Natural killer cell treated with Interleukin-12 subunit alpha and Interleukin-12 subunit beta and Interleukin-15 and Interleukin-18, amount 100 ng/mL, for 72 hours (primary cell): ENCODE data around the gene PLEKHA6. TPM values are rescaled to one million over a fixed set of nuclear protein-coding genes. Genes with fewer than 3 reads are reported as not detected.

Source experiments
- ATAC-seq, 2 donors: fragments of 150-1000 bp; cut with Tn5 transposase in 1 of 2; sonication (Bioruptor Pico), chemical (Tn5 transposase) in 1 of 2; 2 replicates each; pipeline ENCODE4 v1.10.0; 2021
- DNase-seq: peaks from one replicate; pipeline ENCODE4 v3.0.0; 2022; ENCODE audit warnings: low spot score
- H3K27ac Mint-ChIP-seq, 2 donors: 1 replicate in 1 of 2; 2 replicates in 1 of 2; pipeline ENCODE4 v1.8.0; 2022; ENCODE audit warnings: mixed read lengths in 2 of 2, mild to moderate bottlenecking in 1 of 2, moderate library complexity in 1 of 2
- H3K27me3 Mint-ChIP-seq, 2 donors: 1 replicate in 1 of 2; 2 replicates in 1 of 2; pipeline ENCODE4 v1.8.0; 2022; ENCODE audit warnings: mixed read lengths in 2 of 2
- H3K36me3 Mint-ChIP-seq: one replicate; pipeline ENCODE4 v1.8.0; 2022; ENCODE audit warnings: mixed read lengths
- H3K4me1 Mint-ChIP-seq, 2 donors: 1 replicate in 1 of 2; 2 replicates in 1 of 2; pipeline ENCODE4 v1.8.0; 2022; ENCODE audit warnings: low read depth in 2 of 2, mixed read lengths in 2 of 2, mild to moderate bottlenecking in 1 of 2
- H3K4me3 Mint-ChIP-seq: one replicate; pipeline ENCODE4 v1.8.0; 2022; ENCODE audit warnings: mixed read lengths
- H3K9me3 Mint-ChIP-seq: 2 replicates; pipeline ENCODE4 v1.8.0; 2022; ENCODE audit warnings: mixed read lengths
- total RNA-seq, 2 donors: library from RNA; stranded (reverse); gene quantifications; one replicate each; pipeline ENCODE4 v1.2.3, GENCODE V29; 2022

The PLEKHA6 gene
- total RNA-seq, 2 donors from 2014 or later = 0.17 to 0.89 TPM

DNA sequence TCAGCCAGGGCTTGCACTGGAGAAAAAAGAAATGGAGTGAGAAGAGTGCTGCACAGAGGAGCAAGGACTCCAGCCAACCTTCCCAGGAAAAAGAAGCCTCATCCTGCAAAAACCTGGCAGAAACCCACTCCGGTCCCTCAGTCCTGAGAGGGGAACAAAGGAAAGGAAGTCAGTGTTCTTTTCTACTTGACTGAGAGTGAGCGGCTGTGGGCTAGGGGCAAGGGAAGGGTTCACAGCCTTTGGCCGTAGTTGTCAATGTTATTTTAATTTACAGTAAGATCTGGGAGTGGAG is 137.0 kb downstream of the PLEKHA6 start:
- ATAC-seq (no peak), DNase-seq (no peak)
- H3K9me3 Mint-ChIP-seq = no peaks in the 10 kb centered on the region
- no peak overlapping the region for H3K27ac Mint-ChIP-seq
- H3K36me3 Mint-ChIP-seq = no peaks in the 10 kb centered on the region
- H3K4me3 Mint-ChIP-seq = no peak overlapping the region
- peaks cover 0 to 4% of the 10 kb centered on the region in 2 donors for H3K4me1 Mint-ChIP-seq
- peaks cover 0 to 2% of the 10 kb centered on the region in 2 donors for H3K27me3 Mint-ChIP-seq

DNA sequence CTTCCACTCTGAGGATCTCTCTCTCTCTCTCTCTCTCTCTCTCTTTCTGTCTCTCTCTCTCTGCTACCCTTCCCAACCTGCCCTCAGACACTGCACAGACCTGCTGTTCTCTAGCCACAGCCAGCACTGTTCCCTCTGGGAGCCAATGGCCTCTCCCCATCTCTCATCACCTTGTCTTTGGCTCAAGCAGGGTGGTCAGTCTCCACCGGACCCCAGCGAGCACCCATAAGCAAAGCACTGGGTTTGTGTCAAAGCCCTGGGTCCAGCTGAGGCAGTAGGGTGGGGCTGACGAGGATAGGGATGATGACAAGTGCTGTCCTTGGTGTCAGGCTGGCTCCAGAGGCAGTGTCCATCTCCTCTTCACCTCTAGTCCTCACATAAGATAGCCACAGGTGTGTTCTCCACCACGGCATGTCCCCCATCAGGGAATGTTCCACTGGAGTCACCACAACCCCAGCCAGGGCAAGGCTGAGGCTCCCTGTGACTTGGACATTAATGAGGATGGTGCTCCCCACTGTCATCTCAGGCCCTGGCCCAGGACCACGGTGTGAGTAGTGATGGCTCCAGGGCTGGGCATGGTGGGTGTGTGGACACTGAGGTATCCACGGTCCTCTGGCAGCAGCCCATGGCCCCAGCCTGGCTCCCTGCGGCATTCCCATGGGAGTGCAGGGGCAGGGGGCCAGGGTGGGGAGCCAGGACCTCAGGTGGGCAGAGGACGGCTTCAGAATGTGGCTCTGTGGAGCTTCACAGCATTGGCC is 137.5 kb downstream of the PLEKHA6 start:
- DNase-seq (no peak), ATAC-seq (no peak)
- Mint-ChIP-seq H3K4me3 (no peak overlapping the region), H3K9me3 (no peaks in the 10 kb centered on the region), H3K27me3 (peaks cover 0 to 2% of the 10 kb centered on the region in 2 donors), H3K27ac (no peak overlapping the region), H3K36me3 (no peaks in the 10 kb centered on the region), H3K4me1 (peaks cover 0 to 4% of the 10 kb centered on the region in 2 donors)

DNA sequence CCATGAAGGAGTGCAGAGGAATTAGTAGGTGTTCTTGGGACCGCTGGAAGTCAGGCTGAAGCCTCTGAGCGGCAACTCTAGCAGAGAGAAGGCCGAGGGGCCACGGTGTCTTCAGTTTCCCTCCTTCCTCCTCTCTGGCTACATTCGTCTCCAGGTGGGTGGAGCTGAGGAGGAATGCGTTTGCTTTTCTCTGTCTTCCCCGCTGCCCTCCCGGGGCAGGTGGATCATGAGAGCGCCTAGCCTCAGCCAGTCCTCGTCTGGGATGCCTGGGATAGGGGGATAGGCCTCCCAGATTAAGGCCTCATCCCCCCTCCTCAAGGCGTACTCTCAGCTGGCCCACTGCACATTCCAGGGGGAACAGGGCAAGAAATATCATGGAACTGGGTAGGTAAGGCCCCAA is 138.5 kb downstream of the PLEKHA6 start:
- H3K27ac Mint-ChIP-seq = no peak overlapping the region
- no peak overlapping the region for H3K4me3 Mint-ChIP-seq
- H3K36me3 Mint-ChIP-seq = no peaks in the 10 kb centered on the region
- H3K9me3 Mint-ChIP-seq = no peaks in the 10 kb centered on the region
- peaks cover 0 to 2% of the 10 kb centered on the region in 2 donors for H3K27me3 Mint-ChIP-seq
- no peak for ATAC-seq
- no peak for DNase-seq
- peaks cover 0 to 4% of the 10 kb centered on the region in 2 donors for H3K4me1 Mint-ChIP-seq

DNA sequence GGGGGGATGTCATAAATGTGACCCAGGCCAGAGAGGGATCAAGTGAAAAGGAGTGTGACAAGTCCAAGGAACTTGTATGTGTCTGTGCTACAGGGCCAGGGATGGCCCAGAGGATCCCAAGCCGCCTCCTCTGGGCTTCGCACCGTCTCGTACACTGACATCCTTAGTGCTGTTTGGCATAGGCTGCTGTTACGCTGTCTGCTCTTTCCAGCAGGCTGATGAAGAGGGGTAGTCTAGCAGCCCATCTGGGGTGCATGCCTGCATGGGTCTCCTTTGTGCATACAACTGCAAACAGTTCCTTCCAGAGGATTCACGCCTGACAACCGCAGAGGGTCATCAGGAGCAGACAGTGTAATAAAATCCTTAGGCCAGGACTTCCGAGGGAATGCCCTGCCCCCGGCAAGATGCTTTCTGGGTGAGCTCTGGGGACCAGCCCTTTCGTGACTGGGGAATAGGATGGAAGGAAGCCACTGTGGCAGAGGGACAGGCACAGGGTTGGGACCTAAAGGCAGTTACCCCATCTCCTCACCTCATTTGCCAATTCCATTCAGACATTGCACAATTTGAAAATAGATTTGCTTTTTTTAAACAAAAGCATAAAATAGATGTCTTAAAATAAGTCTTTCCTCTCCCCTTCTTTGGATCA is 139.6 kb downstream of the PLEKHA6 start:
- Mint-ChIP-seq H3K27me3 (peaks cover 0 to 2% of the 10 kb centered on the region in 2 donors), H3K36me3 (no peaks in the 10 kb centered on the region), H3K9me3 (no peaks in the 10 kb centered on the region), H3K4me3 (no peak overlapping the region), H3K27ac (no peak overlapping the region), H3K4me1 (peaks cover 0 to 4% of the 10 kb centered on the region in 2 donors)
- ATAC-seq (no peak), DNase-seq (no peak)

DNA sequence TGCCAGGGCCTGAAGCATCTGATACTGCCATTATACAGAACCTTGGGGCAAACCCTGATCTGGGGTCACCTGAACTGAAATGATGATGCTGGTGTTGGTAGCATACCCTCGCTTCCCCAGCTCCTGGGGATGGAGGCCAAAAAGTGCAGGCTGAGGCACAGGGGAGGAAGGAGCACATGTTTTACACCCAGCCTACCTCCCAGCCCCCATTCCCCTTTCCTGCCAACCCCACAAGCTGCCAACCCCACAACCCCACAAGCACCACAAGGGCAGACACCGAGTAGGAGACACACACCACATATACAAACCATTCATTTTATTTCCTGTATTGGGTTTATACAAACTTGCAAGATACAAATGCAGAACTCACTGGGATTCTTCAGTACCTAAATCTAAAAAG is 141.2 kb downstream of the PLEKHA6 start:
- H3K36me3 Mint-ChIP-seq = no peaks in the 10 kb centered on the region
- no peak for DNase-seq
- no peak overlapping the region for H3K4me3 Mint-ChIP-seq
- ATAC-seq = no peak
- H3K27me3 Mint-ChIP-seq = peaks cover 0 to 5% of the 10 kb centered on the region in 2 donors
- H3K9me3 Mint-ChIP-seq = no peaks in the 10 kb centered on the region
- no peak overlapping the region for H3K27ac Mint-ChIP-seq
- peaks cover 4 to 11% of the 10 kb centered on the region in 2 donors for H3K4me1 Mint-ChIP-seq

DNA sequence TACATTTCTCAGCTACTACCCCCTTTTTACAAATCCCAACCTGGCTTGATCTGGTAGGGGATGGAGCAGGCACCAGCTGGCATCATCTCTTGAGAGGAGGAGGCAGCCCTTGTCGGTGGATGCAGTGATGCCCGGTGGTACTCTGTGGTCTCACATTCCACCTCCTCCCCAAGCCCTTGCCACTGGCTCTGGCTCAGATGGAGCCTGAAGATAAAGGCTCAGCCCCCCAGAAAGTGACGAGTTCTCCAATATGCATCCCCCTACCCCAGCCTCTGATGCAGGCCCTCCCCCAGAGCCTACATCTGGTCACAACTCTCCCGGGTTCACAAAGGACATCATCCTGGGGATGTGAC is 142.1 kb downstream of the PLEKHA6 start:
- Mint-ChIP-seq H3K27me3 (peaks cover 0 to 5% of the 10 kb centered on the region in 2 donors), H3K36me3 (no peaks in the 10 kb centered on the region), H3K4me1 (peaks cover 4 to 11% of the 10 kb centered on the region in 2 donors), H3K9me3 (no peaks in the 10 kb centered on the region), H3K4me3 (no peak overlapping the region), H3K27ac (no peak overlapping the region)
- DNase-seq = no peak
- ATAC-seq = no peak

DNA sequence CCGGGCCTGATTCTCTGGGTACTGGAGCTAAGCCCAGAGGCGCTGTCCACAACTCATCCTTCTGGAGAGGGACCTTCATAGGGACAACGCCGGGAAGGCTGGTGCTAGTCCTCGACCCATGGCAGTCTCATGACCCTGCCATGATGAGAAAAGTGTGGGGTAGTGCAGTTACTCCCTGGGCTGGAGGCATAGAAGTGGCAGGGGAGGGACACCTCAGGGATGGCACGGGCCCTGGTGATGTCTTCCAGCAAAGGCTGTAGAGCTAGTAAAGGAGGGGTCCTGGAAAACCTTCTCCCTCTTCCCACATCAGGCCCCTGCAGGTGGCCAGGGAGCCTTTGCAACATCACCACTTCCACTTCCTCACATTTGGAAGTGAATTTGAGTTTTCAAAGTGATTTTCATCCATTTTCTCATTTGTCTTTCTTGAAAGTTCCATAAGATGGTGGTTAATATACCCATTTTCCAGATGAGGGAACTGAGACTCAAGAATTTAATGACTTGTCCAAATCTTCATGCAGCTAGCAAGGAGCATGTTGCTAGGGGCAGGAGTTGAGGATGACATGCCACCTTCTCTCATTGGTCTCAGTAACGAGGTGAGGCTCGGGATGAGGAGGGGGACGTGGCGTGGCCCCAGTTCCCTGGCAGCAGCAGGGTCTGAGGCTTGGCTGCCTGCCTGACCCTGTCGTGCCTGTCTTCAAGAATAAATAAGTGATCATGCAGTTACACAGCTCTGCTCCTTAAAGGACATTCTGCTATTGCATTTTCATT is 142.7 kb downstream of the PLEKHA6 start:
- Mint-ChIP-seq H3K27me3 (peaks cover 0 to 5% of the 10 kb centered on the region in 2 donors), H3K27ac (no peak overlapping the region), H3K4me1 (peaks cover 4 to 11% of the 10 kb centered on the region in 2 donors), H3K36me3 (no peaks in the 10 kb centered on the region), H3K9me3 (no peaks in the 10 kb centered on the region), H3K4me3 (no peak overlapping the region)
- ATAC-seq (no peak), DNase-seq (no peak)

DNA sequence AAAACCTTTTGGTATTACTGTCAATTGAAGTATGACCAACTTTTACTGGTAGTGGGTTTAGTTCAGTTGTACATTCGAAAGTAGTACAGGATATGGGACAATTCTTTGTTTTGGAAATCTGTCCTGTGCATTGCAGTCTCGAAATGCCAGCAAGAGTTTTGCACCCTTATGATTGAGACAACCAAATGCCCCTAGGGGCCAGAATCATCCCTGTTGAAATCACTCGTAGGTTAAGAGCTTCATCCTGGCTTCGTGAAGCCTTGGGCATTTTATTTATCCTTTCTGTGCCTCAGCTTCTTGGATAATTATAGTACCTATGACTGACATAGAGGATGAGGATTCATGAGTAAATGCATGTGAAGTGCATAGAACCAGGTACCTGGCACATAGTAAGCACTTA is 143.5 kb downstream of the PLEKHA6 start:
- DNase-seq = no peak
- Mint-ChIP-seq H3K9me3 (no peaks in the 10 kb centered on the region), H3K4me1 (peaks cover 4 to 11% of the 10 kb centered on the region in 2 donors), H3K4me3 (no peak overlapping the region), H3K36me3 (no peaks in the 10 kb centered on the region), H3K27me3 (peaks cover 0 to 5% of the 10 kb centered on the region in 2 donors), H3K27ac (no peak overlapping the region)
- ATAC-seq = no peak

DNA sequence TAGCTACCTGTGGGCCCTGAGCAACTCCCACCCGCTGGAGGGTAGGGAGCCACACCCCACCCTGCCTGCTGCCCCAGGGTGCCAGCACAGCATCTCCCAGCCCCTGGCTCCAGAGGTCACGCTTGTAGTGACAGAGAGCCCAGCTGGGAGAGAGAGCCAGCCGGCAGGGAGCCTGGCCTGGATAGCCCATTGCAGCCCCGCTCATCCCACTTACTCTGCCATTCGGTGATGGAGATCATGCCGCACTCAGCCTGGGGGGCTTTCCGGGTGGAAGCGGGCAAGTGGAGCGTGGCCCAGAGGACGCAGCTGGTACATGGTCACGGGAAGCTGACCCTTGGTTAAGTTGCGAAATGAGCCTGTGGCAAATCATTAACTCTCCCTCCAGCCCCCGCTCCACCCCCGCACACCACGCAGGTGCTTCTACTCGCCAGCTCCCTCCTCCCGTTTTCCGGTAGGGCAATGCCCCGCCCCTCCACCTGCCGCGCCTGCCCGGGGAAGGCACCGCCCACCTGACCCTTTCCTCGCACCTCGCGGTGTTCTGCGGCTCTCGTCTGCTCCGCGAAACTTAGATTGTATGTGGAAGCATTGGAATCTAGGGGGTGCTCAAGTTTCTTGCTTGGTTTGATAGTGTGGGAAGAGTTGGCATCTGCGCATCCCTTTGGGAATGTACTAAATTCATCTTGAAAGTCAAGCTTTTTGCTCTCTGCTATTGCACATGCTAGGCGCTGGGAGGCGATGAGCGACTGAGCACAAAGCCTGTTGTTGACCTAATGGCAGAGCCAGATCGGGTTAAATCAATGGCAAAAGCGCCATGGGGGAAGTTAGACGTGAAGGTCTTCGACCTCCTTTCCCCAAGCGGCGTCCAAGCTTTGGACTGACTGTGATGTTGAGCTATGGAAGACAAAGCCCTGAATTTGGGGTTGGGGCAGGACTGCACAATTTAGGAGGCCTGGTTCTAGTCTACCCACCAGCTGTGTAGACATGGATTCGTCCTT is 145.8 kb downstream of the PLEKHA6 start, which contains the start of gene GOLT1A:
TSS of gene GOLT1A (minus strand) at position 321 of the 995 bp plus-strand sequence. CDS start at position 239, 82 bp downstream.
- peaks cover 4 to 11% of the 10 kb centered on the region in 2 donors for H3K4me1 Mint-ChIP-seq
- no peaks in the 10 kb centered on the region for H3K9me3 Mint-ChIP-seq
- peaks cover 0 to 8% of the 10 kb centered on the region in 2 donors for H3K27me3 Mint-ChIP-seq
- H3K36me3 Mint-ChIP-seq = no peaks in the 10 kb centered on the region
- ATAC-seq (peak in 1 of 2 donors; percentile 25), DNase-seq (no peak)
- H3K27ac Mint-ChIP-seq = no peak within 1 kb of the TSS
- H3K4me3 Mint-ChIP-seq = peak within 1 kb of the TSS; percentile 52

DNA sequence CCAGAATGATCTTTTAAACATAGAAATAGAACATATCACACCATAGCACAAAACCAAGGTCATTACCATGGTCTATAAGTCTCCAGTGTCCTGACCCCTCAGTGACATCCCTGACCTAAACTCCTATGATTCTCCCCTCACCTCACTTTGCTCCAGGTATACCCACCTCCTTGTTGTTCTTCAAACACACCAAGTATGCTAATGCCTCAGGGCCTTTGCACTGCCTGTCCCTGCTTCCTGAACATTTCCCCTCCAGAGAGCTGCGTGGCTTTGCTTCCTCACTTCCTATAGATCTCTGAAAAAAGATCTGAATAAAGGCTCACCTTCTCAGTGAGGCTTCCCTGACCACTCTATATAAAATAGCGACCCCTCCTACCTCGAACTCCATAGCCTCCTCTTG is 147.0 kb downstream of the PLEKHA6 start:
- H3K9me3 Mint-ChIP-seq = no peaks in the 10 kb centered on the region
- DNase-seq (no peak), ATAC-seq (no peak)
- no peaks in the 10 kb centered on the region for H3K36me3 Mint-ChIP-seq
- H3K4me1 Mint-ChIP-seq = peaks cover 4 to 7% of the 10 kb centered on the region in 2 donors
- H3K4me3 Mint-ChIP-seq = no peak overlapping the region
- peaks cover 0 to 7% of the 10 kb centered on the region in 2 donors for H3K27me3 Mint-ChIP-seq
- no peak overlapping the region for H3K27ac Mint-ChIP-seq

DNA sequence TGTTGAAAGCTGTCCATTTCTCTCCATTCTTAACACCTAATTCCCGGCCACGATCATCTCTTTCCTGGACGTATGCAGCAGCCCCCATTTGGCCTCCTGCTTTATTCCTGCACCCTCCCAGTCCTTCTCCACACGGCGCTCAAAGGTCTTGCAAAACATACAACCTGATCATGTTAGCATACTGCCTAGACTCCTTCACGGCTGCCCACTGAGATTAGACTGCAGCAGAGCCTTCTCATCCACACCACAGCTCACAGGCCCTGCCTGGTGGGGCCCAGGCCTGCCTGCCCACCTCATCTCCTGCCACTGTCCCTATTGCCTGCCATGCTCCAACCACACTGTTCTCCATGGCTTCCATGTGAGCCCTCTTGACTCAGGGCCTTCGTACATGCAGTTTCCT is 148.7 kb downstream of the PLEKHA6 start:
- Mint-ChIP-seq H3K27me3 (peaks cover 10 to 15% of the 10 kb centered on the region in 2 donors), H3K27ac (no peak overlapping the region), H3K4me1 (peaks cover 4 to 7% of the 10 kb centered on the region in 2 donors), H3K9me3 (no peaks in the 10 kb centered on the region), H3K4me3 (no peak overlapping the region), H3K36me3 (no peaks in the 10 kb centered on the region)
- ATAC-seq (no peak), DNase-seq (no peak)

DNA sequence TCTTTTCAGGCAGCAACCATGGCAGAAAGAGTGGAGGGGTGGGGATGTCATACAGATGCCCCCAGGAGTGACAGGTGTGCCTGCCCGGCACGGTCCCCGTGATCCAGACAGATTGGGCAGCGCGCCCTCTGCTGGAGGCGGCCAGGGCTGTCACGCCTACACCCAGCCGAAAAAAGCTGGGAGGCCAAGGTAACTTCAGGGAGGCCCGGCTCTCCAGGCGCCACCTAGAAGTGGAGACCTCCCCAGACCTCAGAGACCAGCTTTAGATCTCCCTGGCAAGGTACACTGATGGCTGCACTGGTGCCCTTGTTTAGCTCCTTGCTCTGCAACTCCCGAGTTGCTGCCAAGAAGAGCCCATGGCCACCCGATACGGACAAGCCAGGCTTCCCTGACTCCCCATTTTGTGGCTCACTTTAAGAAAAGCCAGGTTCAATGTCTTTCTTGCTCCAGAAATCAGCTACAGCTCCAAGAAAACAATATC is 152.6 kb downstream of the PLEKHA6 start:
- Mint-ChIP-seq H3K9me3 (no peaks in the 10 kb centered on the region), H3K27ac (no peak overlapping the region), H3K4me3 (no peak overlapping the region), H3K27me3 (peaks cover 32 to 44% of the 10 kb centered on the region in 2 donors), H3K36me3 (no peaks in the 10 kb centered on the region), H3K4me1 (no peaks in the 10 kb centered on the region)
- ATAC-seq (peak; percentile 87 to 88), DNase-seq (peak; percentile 68)

DNA sequence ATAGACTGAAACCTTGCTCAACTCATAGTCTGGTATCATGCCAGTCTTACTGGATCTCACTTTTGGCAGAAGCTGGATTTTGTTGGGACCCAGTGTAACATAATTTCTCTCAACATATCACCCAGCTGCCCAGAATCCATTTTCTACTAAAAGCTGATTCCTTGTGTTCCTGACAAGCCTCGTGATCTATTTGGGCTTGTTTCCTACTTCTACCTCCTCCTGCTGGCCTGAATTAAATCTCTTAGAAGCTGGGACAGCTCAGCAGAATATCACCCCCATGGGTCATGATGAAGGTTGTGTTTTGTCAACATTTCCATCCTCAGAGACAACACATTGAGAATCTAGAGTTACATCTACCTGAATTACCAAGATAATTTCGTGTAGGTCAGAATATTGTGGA is 153.6 kb downstream of the PLEKHA6 start:
- no peaks in the 10 kb centered on the region for H3K9me3 Mint-ChIP-seq
- H3K36me3 Mint-ChIP-seq = no peaks in the 10 kb centered on the region
- no peak overlapping the region for H3K4me3 Mint-ChIP-seq
- H3K27ac Mint-ChIP-seq = no peak overlapping the region
- ATAC-seq (no peak), DNase-seq (no peak)
- H3K4me1 Mint-ChIP-seq = no peaks in the 10 kb centered on the region
- H3K27me3 Mint-ChIP-seq = peaks cover 32 to 47% of the 10 kb centered on the region in 2 donors
